Stimulated activated CD8-positive, alpha-beta memory T cell treated with anti-CD3 and anti-CD28 coated beads, Interleukin-2, amount 100 ng/mL, for 1 hour (primary cell): Measurements from ENCODE around the gene IL4I1.

Experiments
- DNase-seq, 2 donors: peaks; one replicate each; pipeline ENCODE4 v3.0.0-alpha.2; 2020; ENCODE audit warnings: low read depth in 2 of 2

IL4I1 gene

DNA sequence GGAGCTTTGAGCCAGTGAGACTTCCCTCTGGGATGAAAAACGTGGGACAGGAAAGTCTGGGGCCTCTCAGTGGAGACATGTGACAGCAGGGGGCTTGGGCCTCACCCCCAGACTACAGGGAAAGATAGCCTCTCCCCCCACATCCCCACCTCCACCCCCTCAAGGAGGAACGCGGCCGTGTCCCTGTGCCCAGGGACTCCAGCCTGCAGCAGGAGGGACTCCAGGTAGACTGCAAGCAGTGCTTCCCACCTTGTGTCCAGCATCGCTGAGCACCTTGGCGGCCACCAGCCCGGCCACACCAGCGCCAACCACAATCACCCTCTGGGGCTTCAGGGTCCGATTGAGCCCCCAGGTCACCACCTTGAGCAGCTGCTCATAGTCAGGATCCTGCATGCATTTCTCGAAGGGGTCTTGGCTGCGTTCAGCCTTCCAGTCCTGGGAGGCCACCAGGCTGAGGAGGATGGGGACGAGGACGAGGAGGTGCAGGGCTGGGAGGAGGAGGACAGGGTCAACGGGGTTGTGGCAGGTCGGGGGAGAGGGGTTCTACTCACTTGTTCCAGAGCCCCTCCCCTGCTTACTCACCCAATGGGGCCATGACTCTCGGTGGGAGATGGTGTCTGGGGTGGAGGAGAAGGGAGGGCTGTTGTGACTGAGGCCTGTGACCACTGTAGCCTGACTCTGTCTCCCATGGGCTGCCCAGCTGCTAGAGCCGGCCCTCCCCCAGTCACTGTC is 955 bp downstream of the IL4I1 start:
- DNase-seq = no peak

DNA sequence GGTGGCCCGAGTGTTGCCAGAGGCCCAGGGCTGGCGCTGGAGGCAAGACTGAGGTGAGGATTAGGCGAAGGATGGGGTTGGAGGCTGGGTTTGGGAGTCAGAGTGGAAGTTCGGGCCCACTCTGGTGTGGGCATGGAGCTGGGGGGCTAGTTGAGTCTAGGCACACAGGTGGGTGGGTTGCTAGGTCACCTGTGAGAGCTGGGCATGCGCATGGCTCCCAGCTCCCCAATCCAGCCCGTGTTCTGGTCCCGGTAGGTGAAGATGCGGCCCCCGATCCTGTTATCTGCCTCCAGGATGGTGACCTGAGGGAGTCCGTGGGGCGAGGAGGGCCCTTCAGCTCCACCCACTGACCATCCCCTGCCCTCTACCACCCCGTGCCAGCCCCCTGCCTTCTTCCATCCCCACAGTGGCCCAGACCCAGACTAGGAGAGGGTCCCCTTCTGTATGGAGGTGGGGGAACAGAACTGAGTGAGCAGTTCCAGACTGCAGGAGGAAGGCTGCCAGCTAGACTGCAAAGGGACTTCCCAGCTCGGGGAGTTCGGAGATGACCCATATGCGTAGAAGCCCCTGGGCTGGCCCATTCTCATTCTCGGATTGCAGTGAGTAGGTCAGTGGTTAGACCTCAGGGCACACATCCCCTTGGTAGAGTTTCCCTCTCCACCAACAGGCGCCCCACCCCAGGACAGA is 1.7 kb downstream of the IL4I1 start:
- DNase-seq = no peak

- no peak for DNase-seq
These were observed 2.5 kb downstream of the IL4I1 start for GRCh38 chr19:49894011-49894664.

DNA sequence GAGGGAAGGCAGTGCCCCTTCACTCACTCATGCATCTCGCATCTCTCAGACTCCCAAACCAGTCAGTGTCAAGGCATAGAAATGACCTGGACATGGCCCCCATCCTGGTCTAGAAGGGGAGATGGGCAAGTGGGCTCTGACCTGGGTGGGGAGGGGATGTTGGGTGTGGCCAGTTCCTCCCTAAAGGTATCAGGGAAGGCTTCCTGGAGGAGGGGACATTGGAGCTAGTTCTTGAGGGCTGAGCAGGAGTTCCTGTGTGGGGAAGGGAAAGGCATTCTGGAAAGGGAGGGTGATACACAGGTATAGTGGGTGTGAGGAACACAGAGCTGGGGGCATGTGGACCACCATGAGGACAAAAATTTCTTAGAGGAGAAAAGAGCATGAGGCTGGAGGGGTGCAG is 4.0 kb downstream of the IL4I1 start:
- no peak for DNase-seq

- no peak for DNase-seq
These were observed 5.3 kb downstream of the IL4I1 start for GRCh38 chr19:49891393-49891792.

GRCh38 chr19:49890349-49891311 is 6.1 kb downstream of the IL4I1 start:
- DNase-seq = peak; percentile 27 to 43

DNA sequence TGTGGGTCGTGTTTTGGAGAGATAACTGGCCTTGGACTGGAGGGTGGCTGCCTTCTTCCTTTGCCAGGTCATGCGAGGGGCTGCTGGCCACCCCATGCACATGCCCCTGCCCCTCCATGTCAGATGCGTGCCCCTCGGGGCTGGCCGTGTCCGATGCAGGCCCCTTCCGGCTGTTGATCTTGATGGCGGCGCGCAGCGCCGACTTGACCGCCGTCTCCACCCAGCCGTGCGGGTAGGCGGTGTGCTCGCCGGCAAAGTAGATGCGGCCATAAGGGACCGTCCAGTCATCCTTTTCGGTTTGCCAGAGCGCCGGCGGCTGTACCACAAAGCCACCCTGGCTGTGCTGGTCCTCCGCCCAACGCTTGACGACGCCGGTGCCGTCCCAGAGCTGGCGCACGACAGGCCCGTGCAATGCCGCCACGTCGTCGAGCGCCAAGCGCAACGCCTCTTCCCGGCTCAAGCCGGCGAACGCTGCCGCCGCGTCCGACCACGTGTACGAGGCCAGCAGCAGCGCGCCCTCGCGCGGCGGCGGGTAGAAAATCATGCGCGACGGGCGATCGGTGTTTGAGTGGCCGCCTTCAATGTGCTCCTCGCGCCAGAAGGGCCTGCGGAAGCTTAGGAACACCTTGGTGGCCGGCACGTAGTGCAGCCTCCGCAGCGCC is 6.9 kb downstream of the IL4I1 start:
- DNase-seq = peak; percentile 38 to 51

GRCh38 chr19:49889038-49889686 is 7.5 kb downstream of the IL4I1 start:
- no peak for DNase-seq

DNA sequence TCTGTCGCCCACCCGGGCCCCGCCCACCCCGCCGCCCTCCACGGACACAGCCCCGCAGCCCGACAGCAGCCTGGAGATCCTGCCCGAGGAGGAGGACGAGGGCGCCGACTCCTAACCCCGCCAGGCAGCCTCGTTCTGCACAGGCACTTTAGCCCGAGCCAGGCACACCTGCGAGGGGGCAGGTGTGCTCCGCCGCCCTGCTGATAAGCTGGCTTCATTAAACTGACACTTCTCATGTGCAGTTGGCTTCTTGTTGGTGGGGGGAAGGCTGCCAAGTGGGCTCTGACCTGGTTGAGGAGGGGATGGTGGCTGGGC is 8.2 kb downstream of the IL4I1 start:
- no peak for DNase-seq

DNA sequence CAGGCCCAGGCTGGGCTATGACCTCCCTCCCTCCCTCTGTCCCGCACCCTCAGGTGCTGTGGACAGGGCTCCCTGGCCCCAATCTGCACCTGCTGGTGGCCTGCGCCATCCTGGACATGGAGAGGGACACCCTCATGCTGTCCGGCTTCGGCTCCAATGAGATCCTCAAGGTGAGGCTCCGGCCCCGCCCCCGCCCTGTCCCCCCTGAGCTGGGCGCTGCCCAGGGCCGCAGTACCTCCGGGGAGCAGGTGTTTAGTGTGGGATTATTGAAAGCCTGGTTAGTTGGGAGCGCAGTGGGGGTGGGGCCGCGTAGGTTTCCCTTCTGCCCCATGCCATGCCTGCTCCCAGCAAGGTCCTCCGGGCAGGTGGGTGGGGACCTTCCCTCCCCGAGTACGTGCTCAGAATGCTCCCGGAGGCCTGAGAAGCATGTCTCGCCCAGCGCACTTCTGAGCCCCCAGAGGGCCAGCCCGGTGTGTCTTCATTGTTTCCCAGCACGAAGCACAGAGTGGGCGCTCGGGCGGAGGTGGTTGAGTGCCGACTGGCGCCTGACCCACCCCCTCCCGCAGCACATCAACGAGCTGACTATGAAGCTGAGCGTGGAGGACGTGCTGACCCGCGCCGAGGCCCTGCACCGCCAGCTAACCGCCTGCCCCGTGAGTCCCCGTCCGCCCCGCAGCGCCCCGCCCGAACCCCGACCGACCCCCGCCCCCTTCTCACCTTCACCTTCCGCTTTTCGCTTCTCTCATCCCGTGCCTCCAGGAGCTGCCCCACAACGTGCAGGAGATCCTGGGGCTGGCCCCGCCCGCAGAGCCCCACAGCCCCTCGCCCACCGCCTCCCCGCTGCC is 8.8 kb downstream of the IL4I1 start:
- no peak for DNase-seq

DNA sequence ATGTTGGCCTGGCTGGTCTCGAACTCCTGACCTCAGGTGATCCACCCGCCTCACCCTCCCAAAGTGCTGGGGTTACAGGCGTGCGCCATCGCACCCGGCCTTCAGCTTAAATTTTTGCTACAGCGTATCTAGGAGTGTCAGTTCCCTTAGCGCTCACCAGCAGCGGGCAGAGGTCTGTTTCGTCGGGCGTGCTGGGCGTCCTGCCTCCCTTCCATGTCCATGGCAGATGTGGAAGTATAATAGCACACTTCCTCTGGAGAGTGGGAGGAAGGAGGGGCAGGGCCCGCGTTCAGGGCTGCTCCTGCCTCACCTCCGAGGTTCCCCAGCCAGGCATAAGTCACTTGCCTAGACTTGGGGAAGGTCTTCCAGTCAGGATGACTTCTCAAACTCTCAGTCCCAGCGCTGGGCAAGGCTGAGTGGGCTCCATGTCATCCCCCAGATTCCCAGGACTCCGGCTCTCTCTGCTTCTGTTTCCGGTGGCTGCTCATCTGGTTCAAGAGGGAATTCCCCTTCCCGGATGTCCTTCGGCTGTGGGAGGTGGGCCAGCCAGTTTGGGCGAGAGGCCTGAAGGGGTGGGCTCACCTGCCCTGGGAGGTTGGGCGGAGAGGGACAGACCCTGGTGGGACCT is 9.5 kb downstream of the IL4I1 start:
- no peak for DNase-seq

GRCh38 chr19:49884760-49885159 is 11.9 kb downstream of the IL4I1 start:
- no peak for DNase-seq

DNA sequence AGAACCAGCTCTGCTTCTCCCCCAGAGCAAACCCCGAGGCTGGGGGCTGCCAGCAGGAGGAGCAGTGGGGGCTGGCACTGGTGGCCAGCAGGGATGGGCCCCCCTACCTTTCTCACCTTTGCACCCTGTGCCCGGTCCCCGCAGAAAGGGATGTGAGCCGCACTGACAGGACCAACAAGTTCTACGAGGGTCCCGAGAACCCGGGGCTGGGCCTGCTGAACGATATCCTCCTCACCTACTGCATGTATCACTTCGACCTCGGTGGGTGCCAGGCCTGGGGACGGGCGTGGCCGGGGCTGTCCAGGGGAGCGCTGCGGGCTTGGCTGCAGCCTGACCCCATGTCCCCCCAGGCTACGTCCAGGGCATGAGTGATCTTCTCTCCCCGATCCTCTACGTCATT is 12.6 kb downstream of the IL4I1 start:
- DNase-seq = no peak

GRCh38 chr19:49883094-49883493 is 13.6 kb downstream of the IL4I1 start:
- DNase-seq = no peak

DNA sequence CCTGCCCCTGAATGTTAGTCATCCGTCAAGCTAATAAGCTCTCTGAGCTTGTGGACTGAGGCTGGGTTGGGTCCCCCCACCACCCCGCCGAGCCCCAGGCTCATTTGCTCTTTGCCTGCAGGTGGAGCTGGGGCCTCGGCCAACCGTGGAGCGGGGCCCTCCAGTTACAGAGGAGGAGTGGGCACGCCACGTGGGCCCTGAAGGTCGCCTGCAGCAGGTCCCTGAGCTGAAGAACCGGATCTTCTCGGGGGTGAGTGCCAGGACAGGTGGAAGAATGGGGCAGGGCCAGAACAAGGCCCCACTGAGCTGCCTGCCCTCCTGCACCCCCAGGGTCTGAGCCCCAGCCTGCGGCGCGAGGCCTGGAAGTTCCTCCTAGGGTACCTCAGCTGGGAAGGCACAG is 14.0 kb downstream of the IL4I1 start:
- DNase-seq = no peak

GRCh38 chr19:49881672-49882394 is 14.9 kb downstream of the IL4I1 start:
- DNase-seq = no peak

GRCh38 chr19:49881186-49881585 is 15.5 kb downstream of the IL4I1 start:
- DNase-seq = no peak

GRCh38 chr19:49880162-49880869 is 16.4 kb downstream of the IL4I1 start:
- no peak for DNase-seq
